RWPE2 (cell line): ENCODE results near the gene PEX11G.

Experiments
- ATAC-seq: fragments of 200-7000 bp; cut with Tn5 transposase; 3 replicates; pipeline ENCODE4 v1.9.1; 2021; ENCODE audit warnings: low read depth
- DNase-seq: peaks from one replicate; pipeline ENCODE4 v3.0.0-alpha.2; 2020; ENCODE audit warnings: low spot score
- H3K27ac ChIP-seq: fragments of 450-650 bp; 2 replicates; pipeline ENCODE4 v1.5.1; 2017; ENCODE audit warnings: mild to moderate bottlenecking; ENCODE audit not compliant: poor library complexity, severe bottlenecking
- H3K27me3 ChIP-seq: fragments of 250-450 bp; sonication (Bioruptor Pico); 2 replicates; pipeline ENCODE4 v1.5.1; 2021; ENCODE audit warnings: mild to moderate bottlenecking, moderate library complexity; ENCODE audit not compliant: insufficient read depth, poor library complexity, severe bottlenecking
- H3K36me3 ChIP-seq: fragments of 250-450 bp; sonication (Bioruptor Pico); 2 replicates; pipeline ENCODE4 v1.5.1; 2020; ENCODE audit warnings: low read depth, mild to moderate bottlenecking, moderate library complexity
- H3K4me1 ChIP-seq: fragments of 250-450 bp; sonication (Bioruptor Pico); 2 replicates; pipeline ENCODE4 v1.5.1; 2021; ENCODE audit warnings: mild to moderate bottlenecking, moderate library complexity; ENCODE audit not compliant: insufficient read depth, poor library complexity, severe bottlenecking
- H3K4me3 ChIP-seq: fragments of 250-450 bp; sonication (Bioruptor Pico); 2 replicates; pipeline ENCODE4 v1.5.1; 2021; ENCODE audit warnings: mild to moderate bottlenecking, moderate library complexity; ENCODE audit not compliant: severe bottlenecking
- H3K9me3 ChIP-seq: fragments of 250-450 bp; sonication (Bioruptor Pico); 2 replicates; pipeline ENCODE4 v1.5.1; 2021; ENCODE audit warnings: mild to moderate bottlenecking, moderate library complexity; ENCODE audit not compliant: severe bottlenecking
- TF ChIP-seq, protein P1 (sequence below): fragments of 450-650 bp; IDR thresholded peaks from one replicate; pipeline ENCODE4 v1.5.1; 2017; ENCODE audit warnings: mild to moderate bottlenecking, moderate library complexity; ENCODE audit not compliant: poor library complexity, severe bottlenecking

Gene PEX11G

GRCh38 chr19:7521551-7522071 is 32.8 kb upstream of the PEX11G start:
- ATAC-seq: no peak
- no peak for DNase-seq
- Histone ChIP-seq H3K36me3 (peaks cover 4% of the 10 kb centered on the region; the same call in 1 of the 2 replicates), H3K4me1 (no peaks in the 10 kb centered on the region), H3K9me3 (no peaks in the 10 kb centered on the region), H3K27me3 (no peaks in the 10 kb centered on the region), H3K4me3 (peak overlapping the region; percentile 67), H3K27ac (peak overlapping the region; percentile 18)
- TF ChIP-seq, protein P1, sequence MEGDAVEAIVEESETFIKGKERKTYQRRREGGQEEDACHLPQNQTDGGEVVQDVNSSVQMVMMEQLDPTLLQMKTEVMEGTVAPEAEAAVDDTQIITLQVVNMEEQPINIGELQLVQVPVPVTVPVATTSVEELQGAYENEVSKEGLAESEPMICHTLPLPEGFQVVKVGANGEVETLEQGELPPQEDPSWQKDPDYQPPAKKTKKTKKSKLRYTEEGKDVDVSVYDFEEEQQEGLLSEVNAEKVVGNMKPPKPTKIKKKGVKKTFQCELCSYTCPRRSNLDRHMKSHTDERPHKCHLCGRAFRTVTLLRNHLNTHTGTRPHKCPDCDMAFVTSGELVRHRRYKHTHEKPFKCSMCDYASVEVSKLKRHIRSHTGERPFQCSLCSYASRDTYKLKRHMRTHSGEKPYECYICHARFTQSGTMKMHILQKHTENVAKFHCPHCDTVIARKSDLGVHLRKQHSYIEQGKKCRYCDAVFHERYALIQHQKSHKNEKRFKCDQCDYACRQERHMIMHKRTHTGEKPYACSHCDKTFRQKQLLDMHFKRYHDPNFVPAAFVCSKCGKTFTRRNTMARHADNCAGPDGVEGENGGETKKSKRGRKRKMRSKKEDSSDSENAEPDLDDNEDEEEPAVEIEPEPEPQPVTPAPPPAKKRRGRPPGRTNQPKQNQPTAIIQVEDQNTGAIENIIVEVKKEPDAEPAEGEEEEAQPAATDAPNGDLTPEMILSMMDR: no peak

- Histone ChIP-seq H3K9me3 (no peaks in the 10 kb centered on the region), H3K4me3 (no peak overlapping the region), H3K27me3 (no peaks in the 10 kb centered on the region), H3K4me1 (no peaks in the 10 kb centered on the region), H3K36me3 (no peaks in the 10 kb centered on the region), H3K27ac (no peak overlapping the region)
- TF ChIP-seq, protein P1: no peak
- no peak for DNase-seq
- no peak for ATAC-seq
Observed at GRCh38 chr19:7520131-7521051, 31.6 kb upstream of the PEX11G start.

DNA sequence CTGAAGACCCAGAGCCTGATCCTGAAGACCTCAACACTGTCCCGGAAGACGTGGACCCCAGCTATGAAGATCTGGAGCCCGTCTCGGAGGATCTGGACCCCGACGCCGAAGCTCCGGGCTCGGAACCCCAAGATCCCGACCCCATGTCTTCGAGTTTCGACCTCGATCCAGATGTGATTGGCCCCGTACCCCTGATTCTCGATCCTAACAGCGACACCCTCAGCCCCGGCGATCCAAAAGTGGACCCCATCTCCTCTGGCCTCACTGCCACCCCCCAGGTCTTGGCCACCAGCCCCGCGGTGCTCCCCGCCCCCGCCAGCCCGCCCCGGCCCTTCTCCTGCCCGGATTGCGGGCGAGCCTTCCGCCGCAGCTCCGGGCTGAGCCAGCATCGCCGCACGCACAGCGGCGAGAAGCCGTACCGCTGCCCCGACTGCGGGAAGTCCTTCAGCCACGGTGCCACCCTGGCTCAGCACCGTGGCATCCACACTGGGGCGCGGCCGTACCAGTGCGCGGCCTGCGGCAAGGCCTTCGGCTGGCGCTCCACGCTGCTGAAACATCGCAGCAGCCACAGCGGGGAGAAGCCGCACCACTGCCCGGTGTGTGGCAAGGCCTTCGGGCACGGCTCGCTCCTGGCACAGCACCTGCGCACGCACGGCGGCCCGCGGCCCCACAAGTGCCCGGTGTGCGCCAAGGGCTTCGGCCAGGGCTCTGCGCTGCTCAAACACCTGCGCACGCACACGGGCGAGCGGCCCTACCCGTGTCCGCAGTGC is 30.7 kb upstream of the PEX11G start:
- no peaks in the 10 kb centered on the region for H3K36me3 ChIP-seq
- no peak for ATAC-seq
- H3K27me3 ChIP-seq: no peaks in the 10 kb centered on the region
- no peak overlapping the region for H3K4me3 ChIP-seq
- TF ChIP-seq, protein P1: no peak
- no peak for DNase-seq
- H3K9me3 ChIP-seq: no peaks in the 10 kb centered on the region
- no peak overlapping the region for H3K27ac ChIP-seq
- H3K4me1 ChIP-seq: no peaks in the 10 kb centered on the region

GRCh38 chr19:7516878-7517277 is 28.0 kb upstream of the PEX11G start:
- ATAC-seq (peak; percentile 40; the same call in 2 of the 3 replicates), DNase-seq (no peak)
- H3K27me3 ChIP-seq: no peaks in the 10 kb centered on the region
- no peaks in the 10 kb centered on the region for H3K9me3 ChIP-seq
- no peaks in the 10 kb centered on the region for H3K4me1 ChIP-seq
- TF ChIP-seq, protein P1: no peak
- peak overlapping the region; percentile 45 for H3K27ac ChIP-seq
- H3K36me3 ChIP-seq: no peaks in the 10 kb centered on the region
- H3K4me3 ChIP-seq: peak overlapping the region; percentile 42
